GM12864 (cell line): ENCODE data around the gene ELAVL4.

ENCODE experiments used
- DNase-seq: peaks from one replicate; pipeline ENCODE4 v3.0.0-alpha.2; 2011; ENCODE audit warnings: low read depth
- H3K4me3 ChIP-seq: 2 replicates; pipeline ENCODE4 v1.5.1; 2011; ENCODE audit warnings: mild to moderate bottlenecking, low read depth, low read length, control low read depth
- TF ChIP-seq, protein P1 (sequence below): IDR thresholded peaks from 2 replicates; pipeline ENCODE4 v1.5.1; 2011; ENCODE audit warnings: low read depth, mild to moderate bottlenecking, moderate library complexity, low read length, control low read depth, inconsistent platforms; ENCODE audit errors: missing control alignments

ELAVL4 gene

GRCh38 chr1:50091068-50091467 lies 17.7 kb upstream of the ELAVL4 start:
- no peak overlapping the region for H3K4me3 ChIP-seq
- TF ChIP-seq, protein P1, sequence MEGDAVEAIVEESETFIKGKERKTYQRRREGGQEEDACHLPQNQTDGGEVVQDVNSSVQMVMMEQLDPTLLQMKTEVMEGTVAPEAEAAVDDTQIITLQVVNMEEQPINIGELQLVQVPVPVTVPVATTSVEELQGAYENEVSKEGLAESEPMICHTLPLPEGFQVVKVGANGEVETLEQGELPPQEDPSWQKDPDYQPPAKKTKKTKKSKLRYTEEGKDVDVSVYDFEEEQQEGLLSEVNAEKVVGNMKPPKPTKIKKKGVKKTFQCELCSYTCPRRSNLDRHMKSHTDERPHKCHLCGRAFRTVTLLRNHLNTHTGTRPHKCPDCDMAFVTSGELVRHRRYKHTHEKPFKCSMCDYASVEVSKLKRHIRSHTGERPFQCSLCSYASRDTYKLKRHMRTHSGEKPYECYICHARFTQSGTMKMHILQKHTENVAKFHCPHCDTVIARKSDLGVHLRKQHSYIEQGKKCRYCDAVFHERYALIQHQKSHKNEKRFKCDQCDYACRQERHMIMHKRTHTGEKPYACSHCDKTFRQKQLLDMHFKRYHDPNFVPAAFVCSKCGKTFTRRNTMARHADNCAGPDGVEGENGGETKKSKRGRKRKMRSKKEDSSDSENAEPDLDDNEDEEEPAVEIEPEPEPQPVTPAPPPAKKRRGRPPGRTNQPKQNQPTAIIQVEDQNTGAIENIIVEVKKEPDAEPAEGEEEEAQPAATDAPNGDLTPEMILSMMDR, result no peak
- DNase-seq, result no peak

GRCh38 chr1:50095716-50096115 lies 13.0 kb upstream of the ELAVL4 start:
- H3K4me3 ChIP-seq, result no peak overlapping the region
- no peak for DNase-seq
- TF ChIP-seq, protein P1, result no peak

- TF ChIP-seq, protein P1, result no peak
- DNase-seq, result no peak
- no peak overlapping the region for H3K4me3 ChIP-seq
Observed at GRCh38 chr1:50097021-50097679, 11.6 kb upstream of the ELAVL4 start.

DNA sequence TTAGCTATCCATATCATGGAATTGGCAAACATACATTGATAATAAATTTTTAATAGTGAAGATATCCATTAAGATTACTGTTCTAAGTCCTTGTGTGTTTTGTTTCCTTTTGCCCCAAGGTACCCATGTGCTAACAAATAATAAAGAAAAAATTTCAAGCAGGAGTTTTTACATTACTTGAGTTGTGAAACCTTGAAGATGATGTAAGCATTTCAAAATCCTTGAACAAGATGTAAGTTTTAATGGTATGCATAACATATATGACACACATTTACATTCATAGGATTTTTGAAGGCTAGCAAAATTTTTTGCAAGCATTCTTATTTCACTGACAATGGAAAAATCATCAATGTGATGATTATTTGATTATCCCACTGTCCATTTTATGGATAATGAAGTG lies 10.9 kb upstream of the ELAVL4 start:
- TF ChIP-seq, protein P1, result no peak
- no peak for DNase-seq
- H3K4me3 ChIP-seq, result no peak overlapping the region

DNA sequence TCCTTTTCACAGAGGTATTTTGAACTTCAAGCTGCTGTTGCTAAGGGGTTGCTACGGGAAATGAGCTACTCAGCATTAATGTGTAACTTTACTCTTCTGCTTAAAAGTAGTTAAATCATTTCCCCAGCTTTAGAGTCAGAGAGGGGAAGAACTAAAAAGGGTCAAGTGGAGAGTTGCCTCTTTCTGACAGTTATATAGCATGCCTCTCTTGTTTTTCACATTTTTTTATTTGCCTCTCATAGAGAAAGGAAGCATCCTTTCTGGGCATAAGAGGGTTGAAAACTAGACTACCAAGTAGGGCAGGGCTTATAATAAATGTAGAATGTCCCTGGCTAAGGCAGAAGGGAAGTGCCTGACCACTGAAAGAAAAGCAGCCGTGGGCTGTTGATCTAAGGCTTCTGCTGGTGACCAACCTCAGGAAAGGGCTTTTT lies 10.1 kb upstream of the ELAVL4 start:
- no peak for DNase-seq
- TF ChIP-seq, protein P1, result no peak
- H3K4me3 ChIP-seq, result no peak overlapping the region

DNA sequence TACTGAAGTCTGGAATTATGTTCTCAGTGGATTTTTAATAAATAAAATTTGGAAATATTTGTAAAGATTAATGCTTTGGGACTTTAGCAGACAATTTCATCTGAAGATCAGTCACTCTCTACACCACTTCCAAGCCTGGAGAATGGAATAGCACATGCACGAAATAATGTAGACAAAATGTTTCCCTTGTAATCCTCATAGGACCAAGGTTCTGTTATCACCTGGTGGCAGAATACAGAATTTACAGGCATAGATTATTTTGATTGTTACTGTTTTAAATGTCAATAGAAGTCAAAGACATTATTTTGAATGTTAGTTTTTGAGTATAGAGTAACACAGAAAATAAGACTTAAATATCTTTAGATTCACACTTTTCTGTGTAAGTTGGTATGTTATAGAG lies 9.1 kb upstream of the ELAVL4 start:
- no peak overlapping the region for H3K4me3 ChIP-seq
- DNase-seq, result no peak
- TF ChIP-seq, protein P1, result no peak

GRCh38 chr1:50103615-50104081 lies 5.1 kb upstream of the ELAVL4 start:
- H3K4me3 ChIP-seq, result no peak overlapping the region
- DNase-seq, result no peak
- TF ChIP-seq, protein P1, result no peak
